NCI-H345 treated with DMSO at 0.1 percent for 48 hours (cell line): ENCODE data around the gene ATP13A3.

Source experiments
- DNase-seq: peaks from one replicate; lab custom pipeline; 2025; ENCODE audit not compliant: unreplicated experiment; lab: John Stamatoyannopoulos, UW

Gene ATP13A3

DNA sequence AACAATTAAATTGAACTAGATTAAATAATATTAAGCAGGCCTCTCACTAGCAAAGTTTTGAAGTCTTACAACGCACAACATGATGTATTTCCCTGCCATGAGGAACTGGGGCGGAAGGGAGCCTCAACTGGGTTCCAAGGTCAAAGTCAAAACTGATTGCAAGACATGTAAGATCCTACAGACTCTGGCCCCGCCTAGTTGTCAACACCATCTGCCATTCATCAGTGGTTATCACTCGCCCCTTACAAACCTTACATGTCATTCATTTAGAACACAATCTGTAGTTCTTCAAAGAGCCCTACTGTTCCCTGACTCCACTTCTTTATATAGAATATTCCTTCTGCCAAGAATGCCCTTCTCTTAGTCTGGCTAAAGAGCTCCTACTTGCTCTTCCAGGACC is 10.0 kb downstream of the ATP13A3 start:
- DNase-seq, result no peak

DNA sequence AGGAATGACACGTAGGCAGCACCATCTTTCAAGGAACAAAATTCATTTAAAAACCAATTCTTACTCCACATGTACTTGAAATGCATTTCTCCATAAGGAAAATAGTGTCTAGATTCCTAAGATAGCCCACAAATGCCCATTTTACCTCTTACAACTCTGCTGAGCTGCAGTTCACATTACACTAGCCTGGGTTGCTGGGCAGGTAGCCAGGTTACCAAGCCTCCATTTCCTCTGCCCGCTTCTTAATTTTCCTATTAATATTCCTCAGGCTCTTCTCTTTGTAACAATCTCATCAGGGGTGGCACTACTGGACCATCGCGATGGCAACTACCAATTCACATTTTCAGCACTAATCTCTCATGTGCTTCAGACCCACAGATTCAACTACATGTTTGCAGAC is 10.8 kb downstream of the ATP13A3 start:
- no peak for DNase-seq

DNA sequence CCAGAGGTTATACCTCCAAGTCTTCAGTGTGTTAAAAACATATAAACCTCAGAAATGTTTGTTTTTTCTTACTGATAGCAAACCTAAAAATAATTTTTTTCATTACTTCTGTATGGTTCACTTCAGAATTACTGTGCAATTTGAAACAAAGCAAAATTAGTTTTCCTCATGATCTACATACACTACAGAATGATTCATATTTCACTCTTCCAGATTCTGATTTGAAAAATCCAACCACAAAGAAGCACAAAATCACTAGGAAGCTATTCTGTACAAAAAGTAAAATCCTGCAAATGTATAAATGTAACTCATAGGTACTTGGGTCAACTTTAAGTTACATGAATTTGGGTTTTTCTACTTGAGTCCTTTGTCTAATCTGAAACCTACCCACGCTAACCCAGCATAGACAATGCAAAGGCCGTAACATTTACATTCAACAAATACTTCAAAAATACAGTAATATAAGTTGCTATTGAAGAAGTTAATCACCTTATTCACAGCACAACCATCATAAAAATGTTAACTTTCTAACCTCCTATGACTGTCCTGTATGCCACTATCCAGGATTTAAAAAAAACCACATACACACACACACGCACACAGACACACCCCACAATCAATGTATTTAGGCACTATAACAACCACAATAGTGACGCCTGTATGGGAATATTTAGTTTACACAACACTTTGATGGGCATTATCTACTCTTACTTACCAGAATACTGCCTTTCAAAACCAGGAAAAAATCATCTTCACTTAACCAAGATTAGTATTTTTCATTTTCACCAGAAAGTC is 11.5 kb downstream of the ATP13A3 start:
- no peak for DNase-seq

DNA sequence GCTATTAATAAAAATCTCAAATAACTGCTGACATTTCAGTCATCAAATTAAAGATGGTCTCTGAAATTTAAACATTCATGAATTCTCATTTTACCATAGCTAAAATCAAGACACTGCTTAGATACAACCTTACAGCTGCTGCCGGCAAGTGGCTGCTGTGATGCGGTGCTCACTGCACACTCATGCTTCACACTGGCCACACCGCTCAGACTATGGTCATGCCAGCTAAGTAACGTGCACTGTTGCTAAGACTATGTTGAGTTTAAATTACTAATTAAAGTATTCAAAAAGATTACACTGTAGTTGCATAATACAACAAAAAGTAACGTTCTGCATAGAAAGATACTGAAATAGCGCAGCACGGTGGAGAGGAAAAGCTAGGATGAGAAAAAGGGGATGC is 12.1 kb downstream of the ATP13A3 start:
- DNase-seq, result no peak

DNA sequence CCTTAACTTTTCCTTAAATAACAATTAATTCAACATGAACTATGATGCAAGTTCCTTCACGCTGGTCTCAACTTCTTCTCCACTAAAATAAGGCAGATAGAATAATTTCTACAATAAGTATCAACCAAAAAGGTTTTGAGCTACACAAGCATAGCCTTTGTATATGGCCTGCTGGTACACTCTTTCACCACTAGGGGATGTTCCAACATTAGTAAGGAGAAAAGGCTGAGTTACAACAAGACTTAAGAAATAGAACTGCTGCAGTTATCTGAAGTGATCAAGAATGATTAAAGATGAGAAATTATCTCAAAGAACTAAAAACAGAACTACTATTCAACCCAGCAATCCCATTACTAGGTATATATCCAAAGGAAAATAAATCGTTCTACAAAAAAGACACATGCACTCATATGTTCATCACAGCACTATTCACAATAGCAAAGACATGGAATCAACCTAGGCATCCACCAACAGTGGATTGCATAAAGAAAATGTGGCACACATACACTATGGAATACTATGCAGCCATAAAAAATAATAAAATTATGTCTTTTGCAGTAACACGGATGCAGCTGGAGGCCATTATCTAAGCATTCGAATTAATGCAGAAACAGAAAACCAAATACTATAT is 14.4 kb downstream of the ATP13A3 start:
- peak; percentile 58 for DNase-seq

DNA sequence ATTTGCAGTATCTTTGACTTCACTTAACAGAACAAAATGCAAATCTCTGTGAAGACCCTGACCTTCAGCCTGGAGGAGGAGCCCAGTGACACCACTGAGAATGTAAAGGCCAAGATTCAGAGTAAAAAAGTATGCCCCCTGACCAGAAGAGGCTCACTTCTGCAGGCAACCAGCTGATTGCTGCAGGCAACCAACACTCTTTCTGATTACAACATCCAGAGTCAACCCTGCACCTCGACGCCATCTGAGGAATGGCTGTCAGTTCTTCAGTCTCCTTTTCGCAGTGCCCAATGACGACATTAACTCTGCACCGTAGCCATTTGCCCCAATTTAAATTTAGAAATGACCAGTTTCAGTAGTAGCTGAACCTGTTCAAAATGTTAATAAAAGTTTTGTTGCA is 14.9 kb downstream of the ATP13A3 start:
- DNase-seq, result no peak

DNA sequence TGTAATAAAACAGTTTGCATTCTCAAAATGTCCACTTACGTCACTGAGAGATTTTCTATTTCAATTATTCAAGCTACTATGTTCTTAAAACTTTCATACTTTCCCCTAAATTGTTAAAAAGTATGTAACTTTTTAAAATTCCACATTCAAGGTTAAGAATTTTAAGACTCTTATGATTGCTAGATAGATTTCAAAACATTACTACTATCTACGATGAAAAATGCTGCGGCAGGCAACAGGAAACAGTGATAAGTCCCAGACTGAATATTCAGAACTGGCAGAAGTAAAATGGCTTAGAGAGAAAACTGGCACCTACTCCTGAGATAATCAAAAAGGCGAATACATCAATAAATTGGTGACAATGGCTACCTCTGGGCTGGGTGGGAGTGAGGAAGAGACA is 16.2 kb downstream of the ATP13A3 start:
- no peak for DNase-seq

DNA sequence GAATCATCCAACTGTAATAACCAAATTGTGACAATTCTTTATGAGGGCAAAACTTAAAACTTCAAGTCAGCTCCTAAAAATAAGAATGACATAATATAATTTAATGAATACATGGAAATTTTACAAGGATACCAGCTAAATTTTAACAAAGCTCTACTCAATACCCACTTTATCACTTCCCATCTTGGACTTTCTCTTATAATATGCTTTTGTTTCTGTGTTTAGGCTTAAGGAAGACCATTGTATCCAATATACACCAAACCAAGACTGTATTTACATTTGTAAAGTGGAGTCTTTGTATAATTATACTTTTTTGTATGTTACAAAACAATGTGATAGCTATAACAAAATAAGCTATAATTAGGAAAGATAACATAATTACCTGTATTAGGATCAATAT is 16.8 kb downstream of the ATP13A3 start:
- no peak for DNase-seq

DNA sequence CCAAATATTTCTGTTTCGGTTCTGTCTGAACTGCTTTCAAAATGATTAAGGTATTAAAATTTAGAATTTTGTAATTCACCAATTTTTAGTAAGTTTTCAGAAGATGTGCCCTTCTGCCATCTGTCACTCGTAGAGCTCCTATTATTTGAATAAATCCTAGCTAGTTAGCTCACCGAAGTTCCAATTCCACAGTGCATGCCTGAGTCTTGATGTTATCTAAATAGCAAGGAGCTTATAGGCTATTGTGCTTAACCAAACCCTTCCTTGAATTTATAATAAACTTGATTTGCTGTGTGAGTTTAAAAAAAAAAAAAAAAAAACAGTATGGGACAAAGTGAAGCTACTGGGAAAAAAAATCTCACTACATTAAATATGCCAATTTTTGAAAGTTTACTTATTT is 18.7 kb downstream of the ATP13A3 start:
- DNase-seq, result no peak

DNA sequence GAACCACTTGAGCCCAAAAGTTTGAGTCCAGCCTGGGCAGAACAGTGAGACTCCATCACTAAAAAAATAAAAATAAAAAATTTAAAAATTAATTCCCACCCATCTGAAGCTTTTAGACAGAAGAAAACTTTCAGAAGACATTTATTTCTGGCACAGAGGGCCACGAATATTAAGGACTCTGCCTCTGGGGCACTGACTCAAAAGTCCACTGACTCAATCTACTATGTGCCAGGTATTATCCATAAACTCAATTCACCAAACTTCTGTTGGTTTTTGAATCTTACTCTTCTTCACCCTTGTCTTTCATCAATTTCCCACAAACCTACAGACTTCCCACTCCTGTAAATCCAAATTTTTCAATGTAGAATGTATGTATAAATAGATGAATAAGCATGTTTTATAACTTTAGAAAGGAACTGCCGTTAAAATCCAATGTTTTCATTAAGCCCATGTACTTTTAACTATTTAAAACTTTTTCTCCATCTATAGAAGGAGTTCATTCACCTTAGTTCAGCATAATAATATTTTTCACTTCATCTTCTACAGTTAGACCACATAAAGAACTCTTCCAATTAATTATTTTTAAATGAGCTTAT is 19.9 kb downstream of the ATP13A3 start:
- no peak for DNase-seq

DNA sequence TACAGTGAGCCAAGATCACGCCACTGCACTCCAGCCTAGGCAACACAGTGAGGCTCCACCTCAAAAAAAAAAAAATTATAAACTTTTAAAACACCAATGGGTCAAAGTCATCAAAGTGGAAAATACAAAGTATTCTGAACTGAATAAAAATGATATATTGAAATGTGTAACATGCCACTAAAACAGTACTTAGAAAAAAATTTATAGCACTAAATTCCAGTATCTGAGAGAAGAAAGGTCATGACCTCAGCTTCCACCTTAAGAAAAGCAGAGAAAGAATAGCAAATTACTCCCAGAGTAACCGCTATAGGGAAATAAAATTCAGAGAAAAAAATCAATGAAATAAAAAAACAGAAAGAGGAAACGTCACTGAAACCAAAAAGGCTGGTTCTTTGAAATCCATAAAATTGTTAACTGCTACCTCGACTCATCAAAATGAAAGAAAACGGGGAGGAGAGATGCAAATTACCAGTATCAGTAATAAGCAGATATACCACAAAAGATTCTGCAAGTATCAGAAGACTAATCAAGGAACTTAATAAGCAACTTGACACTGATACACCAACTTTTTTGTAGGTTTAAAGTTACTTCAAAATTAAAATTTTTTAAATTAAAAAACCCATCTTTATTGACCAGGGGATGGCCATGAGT is 20.8 kb downstream of the ATP13A3 start:
- no peak for DNase-seq

DNA sequence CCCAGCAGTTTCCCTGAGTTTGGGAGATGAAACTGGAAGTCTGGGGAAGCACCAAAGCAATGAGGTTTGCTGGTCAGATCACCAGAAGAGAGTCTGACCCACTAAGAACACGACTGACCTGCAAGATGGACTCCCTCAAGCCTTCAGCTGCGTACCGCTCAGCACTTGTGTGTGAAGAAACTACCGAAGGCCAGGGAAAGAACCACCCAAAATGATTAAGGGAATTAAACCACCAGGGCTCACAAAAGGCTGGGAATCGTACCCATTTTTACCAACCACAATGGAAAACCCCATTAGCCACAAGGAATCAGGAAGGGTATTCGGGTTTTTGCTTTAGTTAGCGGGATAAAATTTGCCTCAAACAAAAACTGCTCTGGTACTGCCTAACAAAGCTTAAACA is 21.6 kb downstream of the ATP13A3 start:
- no peak for DNase-seq

DNA sequence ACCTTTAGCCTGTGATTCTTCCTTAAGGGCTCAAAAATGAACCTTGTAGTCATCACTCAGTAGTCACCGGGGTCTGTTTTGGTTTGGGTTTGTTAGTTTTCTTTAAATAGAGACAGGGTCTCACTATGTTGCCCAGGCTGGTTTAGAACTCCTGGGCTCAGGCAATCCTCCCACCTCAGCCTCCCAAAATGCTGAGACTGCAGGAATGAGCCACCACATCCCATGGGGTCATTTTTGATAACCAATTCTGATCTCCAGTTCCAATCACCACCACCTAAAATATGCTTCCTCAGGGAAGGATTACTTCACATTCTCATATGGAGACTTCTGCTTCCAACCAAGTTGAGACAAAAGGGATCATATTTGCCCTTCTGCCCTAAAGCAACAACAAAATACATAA is 22.1 kb downstream of the ATP13A3 start:
- no peak for DNase-seq

DNA sequence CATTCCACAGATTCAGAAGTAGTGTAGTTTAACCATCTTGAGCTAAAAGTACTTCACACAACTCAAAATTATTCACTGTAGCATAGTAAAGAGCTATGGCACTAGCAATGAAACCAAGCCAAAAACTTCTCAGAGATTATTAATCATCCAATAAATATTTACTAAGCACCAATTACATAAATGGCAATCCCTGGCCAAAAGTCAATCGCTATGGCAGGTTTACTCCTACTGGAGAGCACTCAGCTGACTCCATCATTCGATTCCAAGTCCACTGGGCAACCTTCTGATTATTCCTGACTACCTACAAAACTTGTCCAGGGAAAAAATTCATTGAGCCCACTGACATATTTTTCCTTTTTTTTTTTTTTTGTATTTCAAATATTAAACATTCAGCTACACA is 23.9 kb downstream of the ATP13A3 start:
- DNase-seq, result no peak

DNA sequence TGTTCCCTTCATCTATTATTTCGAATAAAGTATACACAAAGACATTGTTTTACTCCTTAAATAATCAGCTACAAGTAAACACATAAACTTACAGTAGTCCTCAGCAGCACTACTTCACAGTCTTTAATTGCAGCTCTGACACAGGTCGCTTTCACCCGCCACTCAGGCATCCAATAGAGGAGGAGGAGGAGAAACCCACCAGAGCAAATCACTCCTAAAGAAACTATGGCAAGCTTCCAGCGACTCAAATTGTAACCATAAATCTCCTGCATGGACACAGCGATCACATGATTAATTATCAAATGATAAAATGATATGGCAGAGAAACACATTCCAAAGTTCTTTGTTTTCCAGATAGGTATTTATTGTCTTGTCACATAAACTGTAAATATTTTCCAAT is 26.2 kb downstream of the ATP13A3 start:
- no peak for DNase-seq

DNA sequence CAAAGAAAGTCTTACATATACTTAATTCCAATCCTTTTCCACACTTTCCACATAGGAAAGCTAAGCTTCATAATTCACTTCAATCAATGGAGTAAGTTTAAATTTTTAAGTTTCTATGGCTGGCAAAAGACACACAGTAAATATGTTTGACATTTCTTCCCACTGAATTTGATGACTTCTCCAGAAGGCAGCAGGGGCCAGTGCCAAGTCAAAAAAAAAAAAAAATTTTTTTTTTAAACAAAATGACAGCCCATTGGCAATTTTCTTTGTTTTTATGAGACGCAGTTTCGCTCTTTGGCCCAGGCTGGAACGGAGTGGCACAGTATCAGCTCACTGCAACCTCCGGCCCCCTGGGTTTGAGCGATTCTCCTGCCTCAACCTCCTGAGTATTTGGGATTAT is 28.7 kb downstream of the ATP13A3 start:
- DNase-seq, result no peak

DNA sequence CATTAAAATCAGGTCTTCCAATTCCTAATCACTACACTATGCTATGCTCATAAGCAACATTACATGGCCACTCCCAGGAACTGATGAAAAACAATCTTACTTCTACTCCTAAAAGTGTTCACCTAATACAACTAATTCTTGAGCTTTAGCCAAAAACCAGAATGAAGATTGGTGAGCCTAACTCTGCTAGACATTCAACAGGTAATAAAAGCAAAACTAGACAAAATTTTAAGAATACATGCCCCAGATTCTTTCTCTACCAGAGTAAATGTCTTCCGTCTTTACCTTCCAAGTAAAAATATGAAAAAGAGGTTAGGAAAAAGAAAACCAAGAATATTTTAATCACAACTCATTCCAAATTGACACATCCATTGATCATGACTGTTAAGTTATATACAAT is 31.3 kb downstream of the ATP13A3 start:
- no peak for DNase-seq

DNA sequence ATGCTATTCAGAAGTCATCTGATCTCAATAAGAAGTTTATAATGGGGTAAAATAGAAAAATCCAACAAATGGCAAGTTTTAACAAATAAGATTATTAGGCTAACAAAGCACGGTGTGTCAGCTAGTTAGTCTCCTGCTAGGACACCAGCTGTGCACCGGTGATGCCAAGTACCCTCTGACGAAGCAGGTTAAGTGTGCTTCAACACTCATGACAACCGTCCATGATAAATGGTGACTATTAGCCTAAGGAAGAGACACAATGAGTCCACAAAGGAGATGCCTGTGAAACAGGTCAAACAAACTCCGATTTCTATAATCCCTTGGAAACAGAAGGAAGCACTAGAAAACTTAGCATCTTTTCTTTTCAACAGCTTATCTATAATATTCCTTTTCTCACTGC is 36.5 kb downstream of the ATP13A3 start:
- peak; percentile 60 for DNase-seq

DNA sequence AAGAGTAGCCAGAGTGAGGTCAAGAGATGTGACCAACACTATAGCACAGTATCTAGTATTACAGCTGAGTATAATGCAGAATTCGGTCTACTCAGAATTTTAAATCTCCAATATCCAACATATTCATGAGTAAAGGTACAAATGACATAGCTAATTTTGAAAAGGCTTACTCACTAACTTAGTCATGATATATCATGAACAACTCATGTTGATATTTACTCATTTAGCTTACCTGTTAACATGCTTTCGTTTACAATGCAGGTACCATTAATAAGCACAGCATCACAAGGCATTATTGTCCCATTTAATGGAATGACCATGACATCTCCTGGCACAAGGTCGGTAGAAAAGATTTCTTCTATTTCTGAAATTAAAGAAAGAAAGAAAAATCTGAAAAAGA is 36.9 kb downstream of the ATP13A3 start:
- no peak for DNase-seq

DNA sequence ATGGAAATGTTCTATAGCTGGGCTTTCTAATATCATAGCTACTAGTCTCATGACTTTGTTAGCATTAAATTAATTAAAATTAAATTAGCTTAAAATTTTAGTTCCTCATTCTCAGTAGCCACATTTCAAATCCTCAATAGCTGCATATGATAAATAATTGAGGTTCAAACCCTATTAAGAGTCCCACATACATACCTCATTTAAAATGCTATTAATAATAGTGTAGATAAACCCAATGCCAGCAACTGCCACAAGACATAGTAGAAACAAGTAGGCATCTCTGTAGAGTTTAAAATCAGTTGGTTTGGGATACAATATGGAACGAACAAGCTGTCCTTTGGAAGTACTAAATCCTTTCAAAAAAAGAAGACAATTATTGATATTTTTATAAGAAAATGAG is 39.1 kb downstream of the ATP13A3 start:
- DNase-seq, result no peak

DNA sequence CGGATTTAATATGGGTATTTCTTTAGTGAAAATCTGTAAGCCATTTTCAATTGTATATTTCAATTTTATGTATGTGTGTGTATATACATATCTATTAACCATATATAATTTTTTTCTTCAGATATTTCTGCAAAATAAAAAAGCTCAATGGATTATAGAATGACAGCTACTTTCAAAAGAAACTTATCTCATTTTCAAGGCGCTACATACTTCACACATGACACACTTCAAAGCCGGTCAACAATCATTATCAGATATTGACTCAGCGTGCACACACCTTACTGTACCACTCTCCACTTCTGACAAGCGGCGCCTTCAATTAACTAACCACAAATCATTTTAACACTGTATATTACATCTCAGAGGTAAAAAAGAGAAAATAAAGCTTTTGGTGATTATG is 39.6 kb downstream of the ATP13A3 start:
- DNase-seq, result no peak

DNA sequence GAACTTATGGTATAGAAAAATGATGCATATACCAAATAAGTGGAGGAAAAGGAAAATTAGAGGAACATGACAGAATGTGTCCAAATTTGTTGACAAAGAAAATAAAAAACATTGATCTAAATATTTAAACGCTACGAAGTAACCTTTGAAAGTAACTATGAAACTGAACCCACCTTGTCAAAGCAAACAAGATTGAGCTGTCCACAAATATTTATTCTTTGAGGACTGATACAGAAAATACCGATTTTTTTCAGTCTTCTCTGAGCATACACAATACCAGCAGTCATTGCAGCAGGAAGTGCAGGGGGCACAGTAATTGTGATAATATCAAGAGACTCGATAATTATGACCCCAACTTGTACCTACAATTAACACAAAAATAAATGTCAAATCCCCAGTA is 40.0 kb downstream of the ATP13A3 start:
- no peak for DNase-seq
